Stimulated activated CD4-positive, alpha-beta T cell treated with anti-CD3 and anti-CD28 coated beads, TNF-alpha, amount 100 ng/mL, for 1 hour (primary cell): ENCODE data around the gene MEN1.
"Not testable (repeated sequence)": the region's sequence is repeated elsewhere in the genome, so short reads cannot be mapped to it uniquely, and the experiment has no call there.

Experiments
- DNase-seq, 3 donors: peaks; one replicate each; pipeline ENCODE4 v3.0.0-alpha.2; 2020; ENCODE audit warnings: low read depth in 3 of 3, low spot score in 1 of 3

Gene MEN1

DNA sequence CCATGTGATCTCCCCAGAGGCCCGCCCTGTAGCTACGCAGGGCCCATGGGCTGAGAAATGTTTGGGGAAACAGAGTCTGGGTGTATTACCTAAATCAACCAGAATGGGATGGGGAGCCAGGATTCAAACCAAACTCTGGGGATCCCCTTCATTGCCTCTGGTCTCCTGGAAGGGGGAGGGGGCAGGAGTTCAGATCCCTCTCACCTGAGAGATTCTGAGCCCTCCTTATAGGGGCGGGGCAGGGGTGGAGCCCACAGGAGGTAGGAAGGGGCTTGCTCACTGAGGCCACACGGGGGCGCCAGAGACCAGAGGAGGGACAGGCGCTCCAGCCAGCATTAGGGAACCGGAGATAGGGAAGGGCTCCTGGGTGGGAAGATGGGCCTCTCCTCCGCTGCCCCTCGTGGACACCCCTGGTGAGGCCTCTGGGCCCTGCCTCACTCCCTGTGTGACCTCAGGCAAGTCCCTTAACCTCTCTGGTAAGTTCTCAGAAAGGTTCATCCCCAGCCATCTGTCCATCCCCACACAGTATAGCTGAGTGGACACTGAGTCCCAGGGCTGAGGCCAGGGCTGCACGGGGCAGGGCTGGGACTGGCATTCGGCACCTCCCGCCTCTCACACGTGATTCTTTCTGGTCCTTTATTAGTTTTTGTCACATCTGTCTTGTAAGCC, 36.8 kb upstream of the MEN1 start:
- peak; percentile 82 to 95 (median 83) for DNase-seq

DNA sequence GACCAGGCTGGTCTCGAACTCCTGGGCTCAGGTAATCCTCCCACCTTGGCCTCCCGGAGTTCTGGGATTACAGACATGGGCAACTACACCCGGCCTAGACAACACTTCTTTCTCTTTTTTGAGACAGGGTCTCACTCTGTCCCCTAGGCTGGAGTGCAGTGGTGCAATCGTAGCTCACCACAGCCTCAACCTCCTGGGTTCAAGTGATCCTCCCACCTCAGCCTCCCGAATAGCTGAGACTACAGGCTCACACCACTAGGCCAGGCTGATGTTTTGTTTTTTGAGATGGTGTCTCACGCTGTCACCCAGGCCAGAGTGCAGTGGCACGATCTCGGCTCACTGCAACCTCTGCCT, 35.4 kb upstream of the MEN1 start:
- DNase-seq = not testable (repeated sequence)

DNA sequence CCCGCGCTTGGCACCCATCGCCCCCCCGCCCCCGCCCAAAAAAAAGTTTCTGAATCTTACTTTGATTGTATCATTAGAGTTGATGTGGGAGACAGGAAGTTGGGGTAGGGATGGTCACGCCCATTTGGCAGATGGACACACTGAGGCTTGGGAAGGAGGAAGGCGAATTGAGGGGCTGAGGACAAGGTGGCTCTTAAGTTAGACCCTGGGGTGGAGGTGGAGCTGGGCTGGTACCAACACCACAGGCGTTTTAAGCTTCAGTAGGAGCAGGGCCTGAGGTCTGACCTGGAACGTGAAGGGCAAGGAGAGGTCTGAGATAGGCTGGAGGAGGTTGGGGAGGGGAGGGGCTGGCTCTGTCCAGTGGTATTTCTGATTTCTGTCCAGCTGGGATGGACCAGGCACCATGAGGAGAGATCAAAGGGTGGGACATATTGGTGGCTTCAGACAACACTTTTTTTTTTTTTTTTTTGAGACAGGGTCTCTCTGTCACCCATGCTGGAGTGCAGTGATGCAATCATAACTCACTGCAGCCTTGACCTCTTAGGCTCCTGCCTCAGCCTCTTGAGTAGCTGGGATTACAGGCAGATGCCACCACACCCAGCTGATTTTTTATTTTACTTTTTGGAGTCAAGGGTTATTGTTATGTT, 34.9 kb upstream of the MEN1 start:
- DNase-seq = no peak

DNA sequence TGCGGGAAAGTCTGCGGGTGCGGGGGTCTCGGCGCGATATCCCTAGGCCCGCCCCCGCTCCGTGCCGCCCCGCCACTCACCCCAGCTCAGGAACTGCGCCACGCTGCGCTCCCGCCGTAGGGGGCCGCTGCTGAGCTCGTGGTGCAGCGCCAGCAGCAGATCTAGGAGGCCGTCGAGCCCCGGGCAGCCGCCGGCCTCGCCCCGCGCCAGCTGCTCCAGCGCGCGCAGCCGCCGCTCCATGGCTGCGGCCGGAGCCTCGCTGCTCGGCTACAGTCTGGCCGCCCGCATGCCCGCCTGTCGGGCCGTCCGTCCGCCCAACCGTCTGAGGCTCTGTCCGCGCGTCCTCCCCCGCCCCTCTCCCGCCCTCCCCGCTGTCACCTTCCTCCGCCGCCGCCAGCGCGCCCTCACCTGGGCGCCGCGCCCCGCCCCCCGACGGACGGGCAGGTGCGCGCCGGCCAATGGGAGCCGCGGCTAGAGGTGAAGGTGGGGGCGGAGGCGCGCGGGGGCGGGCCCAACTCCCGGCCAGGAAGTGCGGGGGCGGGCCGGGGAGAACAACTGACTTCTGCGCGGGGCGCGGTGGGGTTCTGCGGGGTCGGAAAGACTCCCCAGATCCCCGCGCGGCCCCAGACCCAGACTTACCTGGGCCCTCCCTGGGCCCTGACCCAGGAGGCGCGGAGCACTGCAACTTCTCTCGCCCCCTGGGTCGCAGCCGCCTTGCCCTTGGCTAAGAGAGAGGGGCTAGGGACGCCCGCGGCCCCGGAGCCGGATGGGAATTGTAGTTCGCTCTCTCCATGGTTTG, 34.2 kb upstream of the MEN1 start, which contains the start of gene CDC42BPG:
CDC42BPG (minus strand) TSS at position 324 of the 799 bp plus-strand sequence; CDS start at position 240, 84 bp downstream.
- DNase-seq = peak in 1 of 3 donors; percentile 57

DNA sequence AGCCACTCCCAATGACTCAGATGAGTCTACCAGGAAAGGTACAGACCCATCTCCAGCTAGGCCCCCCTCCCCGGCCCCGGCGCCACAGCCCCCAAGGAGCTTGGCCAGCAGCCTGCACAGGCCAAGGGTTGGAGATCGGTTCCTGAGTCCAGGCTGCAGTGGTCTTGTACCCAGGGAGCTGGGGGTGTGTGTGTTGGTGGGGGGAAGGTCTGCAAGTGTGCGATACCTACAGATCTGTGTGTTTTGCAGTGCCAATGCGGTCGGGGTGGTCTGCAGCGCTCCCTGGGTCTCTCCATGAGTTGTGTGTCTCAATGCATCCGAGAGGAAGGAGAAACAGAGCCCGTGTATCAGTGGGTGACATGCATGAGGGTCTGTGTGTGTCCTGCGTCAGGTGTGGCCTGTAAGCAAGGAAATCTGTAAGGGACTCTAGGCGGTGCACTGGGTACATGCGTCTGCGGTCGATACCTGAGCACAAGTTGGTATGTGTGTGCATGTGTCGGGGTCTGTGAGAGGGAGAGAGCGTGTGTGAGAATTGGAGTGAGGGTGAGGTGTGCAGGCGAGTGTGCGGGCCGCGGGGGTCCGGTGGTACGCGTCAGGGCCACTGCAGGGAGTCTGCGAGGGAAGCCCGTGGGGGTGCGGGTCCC, 33.5 kb upstream of the MEN1 start:
- DNase-seq = no peak

DNA sequence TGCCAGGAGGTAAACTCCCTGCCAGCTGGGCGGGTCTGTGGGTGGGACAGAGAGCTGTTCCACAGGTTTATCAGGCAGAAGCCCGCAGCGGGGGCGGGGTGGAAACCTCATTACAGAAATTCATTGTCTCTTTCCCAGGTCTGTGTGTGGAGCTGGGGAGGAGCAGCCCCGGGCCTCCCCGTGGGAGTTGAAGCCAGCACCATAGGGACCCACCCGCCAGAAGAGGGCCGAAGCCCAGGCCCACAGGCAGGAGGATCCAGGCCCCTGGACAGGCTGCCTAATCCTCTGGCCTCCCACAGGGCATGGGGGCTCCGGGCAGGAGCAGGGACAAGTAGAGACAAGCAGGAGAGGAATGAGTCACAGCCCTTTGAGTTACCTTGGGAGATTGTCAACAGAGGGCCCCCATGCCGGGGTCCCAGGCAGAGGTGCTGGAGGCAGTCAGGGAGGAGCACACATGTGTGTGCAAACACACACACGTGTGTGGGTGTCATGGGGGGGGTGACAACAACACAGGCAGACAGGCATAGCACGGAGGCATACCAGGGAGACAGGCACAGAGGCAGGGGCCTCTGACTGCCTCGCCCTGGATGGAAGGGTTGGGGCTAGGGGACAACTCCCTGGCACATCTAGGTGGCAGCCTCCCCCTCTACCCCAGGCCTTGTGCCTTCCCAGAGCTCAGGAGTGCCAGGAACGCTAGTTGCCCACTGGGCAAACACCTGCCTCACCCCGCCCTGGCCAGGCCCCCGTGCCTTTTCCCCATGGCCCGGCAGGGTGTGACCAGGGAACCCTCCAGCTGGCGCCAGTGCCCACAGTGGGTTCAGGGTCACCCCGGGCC, 32.7 kb upstream of the MEN1 start:
- DNase-seq = no peak

DNA sequence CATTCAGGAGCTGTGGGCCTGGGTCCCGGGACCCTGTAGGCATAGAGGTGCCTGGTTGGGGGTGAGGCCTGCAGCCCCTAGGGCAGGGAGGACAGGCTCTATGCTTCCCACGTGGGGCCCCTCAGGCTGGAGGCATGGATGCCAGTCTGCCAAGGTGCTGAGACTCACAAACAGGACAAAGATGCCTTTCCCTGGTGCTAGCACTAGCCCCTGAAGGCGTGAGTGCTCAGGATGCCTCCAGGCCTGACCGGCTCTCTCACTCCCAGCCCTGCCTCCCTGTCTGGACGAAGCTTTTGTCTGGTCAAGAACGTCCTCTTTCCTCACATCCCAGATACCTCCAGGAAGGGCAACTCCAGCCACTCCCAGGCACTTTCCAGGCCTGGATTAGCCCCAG, 32.0 kb upstream of the MEN1 start:
- DNase-seq = no peak

DNA sequence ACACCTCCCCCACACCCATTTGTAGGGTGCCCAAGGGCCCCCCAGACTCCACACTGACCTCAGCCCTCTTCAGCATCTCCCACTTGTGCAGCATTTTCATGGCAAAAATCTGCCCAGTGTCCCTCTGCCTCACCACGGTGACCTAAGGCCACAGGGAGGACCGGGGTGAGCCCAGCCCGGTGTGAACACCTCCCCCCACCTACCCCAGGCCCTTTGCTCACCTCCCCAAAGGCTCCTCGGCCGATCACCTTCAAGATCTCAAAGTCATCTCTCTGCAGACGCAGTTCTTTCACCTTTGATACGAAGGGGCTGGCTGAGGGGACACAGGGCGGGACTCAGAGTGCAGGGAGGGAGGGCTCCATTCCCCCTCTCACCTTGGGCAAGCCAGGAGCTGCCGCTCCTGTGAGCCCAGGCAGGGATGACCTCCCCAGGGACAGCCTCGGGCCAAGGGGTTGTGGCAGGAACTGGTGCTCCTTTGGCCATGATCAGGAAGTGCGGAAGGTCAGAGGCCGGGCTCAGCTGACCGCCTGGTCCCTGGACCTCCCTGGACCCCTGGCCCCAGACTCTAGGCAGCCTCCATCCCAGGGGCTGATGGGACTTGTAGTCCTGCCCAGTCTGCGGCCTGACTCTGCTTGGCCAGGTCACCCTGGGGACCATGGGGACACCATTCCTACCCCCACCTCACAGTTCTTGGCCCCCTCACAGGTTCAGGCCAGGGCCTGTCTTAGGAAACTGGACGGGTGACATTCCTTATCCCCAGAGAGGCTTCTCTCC, 31.4 kb upstream of the MEN1 start:
- DNase-seq = no peak

DNA sequence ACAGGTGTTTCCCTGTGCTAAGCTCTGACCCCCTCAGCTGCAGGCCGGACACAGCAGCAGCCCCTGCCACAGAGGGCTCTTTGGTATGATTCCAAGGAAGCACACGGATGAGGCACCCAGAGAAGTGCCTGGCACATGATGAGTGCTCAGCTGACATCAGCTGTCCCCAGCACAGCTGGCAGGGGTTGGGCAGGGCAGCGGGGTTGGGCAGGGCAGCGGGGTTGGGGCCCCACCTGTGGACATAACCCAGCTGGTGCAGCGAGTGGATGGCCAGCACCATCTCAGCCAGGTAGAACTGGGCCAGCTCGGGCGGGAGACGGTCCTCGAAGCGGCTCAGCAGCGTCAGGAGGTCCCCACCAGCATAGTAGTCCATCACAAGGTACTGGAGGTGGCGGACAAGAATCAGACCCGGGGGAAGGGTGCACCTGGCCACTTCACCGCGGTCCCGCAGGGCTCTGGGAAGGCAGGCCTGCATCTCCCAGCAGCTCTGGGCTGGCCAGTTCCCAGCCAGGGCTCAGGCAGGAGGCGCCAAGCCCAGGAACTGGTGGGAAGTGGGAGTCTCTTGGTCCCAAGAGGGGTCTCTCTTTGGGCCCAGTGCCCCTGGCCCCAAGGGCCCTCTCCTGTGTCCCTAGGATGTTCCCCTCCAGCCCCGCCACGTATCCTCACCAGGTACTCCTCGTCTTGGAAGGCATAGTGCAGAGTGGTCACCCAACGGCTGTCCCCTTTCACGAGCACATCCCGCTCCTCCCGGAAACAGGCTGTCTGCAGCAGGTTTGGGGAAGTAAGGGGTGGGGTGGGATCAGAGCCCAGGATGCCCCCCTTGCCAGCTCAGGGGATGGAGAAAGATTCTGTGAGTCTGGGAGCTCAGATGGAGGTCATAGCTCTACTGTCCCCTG, 29.8 kb upstream of the MEN1 start:
- no peak for DNase-seq

DNA sequence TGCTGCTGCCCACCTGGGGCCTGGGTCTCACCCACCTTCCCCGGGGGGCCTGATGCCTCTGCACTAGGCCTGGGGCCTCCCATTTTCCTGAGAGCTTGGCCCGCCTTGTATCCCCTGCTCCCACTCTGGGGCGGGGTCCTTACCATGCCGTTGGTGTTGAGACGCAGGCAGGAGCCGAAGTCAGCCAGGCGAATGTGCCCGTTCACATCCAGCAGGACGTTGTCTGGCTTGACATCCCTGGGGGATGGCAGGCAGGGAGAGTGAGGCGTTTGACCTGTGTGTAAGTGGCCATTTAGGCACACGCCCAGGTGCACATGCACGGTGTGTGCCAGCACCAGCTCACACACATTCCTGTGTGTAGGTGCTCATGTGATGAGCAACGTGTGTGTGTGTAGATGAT, 29.0 kb upstream of the MEN1 start:
- DNase-seq = no peak

DNA sequence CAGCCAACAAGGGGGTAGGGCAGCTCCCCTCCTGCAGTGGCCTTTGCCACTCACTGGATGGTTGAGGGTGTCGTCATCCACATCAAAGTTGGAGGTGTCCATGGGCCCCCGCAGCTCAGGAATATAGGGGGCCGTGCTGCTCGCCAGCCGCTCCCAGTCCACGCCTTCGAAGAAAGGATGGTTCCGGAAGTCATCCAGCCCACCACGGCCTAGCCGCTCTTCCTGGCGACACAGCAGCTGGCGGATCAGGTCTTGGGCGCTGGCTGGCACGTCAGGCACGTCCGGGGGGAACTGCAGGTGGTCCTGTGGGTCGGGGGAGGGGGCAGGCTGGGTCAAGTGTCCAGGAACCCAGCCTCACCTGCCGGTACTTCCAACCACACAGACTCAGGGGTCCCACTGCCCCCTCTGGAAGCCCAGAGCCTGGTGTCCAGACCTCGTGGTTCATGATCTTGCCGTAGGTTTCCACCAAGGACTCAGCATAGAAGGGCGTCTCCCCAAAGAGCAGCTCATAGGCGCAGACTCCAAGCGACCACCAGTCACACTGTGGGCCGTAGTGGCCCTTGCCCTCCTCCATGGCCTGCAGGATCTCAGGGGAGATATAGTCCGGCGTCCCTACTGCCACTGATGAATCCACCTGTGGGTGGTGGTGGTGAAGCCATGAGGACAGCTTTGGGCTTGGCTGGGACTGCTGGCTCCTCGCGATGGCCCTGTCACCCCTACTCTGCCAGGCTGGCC, 28.4 kb upstream of the MEN1 start:
- DNase-seq = no peak

DNA sequence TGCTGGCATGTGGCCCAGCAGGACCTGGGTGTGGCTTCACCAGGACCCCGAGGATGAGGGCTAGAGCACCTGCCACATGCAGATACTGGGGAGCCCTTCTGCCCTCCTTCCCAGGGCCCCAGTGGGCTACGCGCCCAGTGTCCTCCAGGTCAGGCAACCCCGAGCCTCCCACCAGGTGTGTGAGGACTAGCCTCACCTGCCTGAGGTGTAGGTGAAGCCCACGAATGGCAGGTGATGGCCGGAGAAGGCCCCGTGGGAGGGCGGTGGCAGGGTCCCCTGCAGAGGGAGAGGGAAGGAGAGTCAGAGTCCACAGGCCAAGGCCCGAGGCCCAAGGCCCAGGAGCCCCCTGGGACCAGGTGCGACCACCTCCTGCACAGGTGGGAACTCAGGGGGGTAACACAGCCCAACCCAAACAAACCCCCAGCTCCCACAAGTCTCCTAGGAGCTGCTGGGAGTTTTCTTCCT, 27.6 kb upstream of the MEN1 start:
- no peak for DNase-seq

DNA sequence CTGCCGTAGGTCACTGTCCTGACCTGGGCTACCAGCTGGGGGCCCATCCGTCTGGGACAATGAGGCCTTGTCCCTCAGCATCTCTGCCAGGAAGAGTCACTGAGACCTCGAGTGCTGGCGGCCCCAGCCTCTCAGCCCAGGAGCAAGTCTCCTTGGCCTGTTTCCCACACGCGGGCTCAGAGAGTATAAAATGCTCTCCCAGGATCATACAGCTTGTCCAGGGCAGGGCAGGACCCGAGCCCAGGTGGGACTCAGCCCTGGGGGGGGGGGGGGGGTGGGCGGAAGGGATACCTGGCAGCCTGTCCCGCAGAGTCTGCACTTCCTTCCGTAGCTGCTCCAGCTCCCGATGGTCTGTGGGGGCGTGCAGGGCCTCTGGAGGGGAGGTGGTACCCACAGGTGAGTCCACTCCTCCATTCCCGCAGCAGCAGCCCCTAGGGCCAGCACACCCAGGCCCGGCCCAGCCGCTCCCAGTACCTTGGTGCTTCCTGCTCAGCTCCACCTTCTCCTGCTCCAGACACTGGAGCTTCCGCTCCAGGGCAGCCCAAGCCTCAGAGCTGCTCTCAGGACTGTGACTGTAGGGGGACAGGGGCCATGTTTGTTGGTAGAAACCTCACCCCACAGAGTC, 26.2 kb upstream of the MEN1 start:
- DNase-seq = no peak

DNA sequence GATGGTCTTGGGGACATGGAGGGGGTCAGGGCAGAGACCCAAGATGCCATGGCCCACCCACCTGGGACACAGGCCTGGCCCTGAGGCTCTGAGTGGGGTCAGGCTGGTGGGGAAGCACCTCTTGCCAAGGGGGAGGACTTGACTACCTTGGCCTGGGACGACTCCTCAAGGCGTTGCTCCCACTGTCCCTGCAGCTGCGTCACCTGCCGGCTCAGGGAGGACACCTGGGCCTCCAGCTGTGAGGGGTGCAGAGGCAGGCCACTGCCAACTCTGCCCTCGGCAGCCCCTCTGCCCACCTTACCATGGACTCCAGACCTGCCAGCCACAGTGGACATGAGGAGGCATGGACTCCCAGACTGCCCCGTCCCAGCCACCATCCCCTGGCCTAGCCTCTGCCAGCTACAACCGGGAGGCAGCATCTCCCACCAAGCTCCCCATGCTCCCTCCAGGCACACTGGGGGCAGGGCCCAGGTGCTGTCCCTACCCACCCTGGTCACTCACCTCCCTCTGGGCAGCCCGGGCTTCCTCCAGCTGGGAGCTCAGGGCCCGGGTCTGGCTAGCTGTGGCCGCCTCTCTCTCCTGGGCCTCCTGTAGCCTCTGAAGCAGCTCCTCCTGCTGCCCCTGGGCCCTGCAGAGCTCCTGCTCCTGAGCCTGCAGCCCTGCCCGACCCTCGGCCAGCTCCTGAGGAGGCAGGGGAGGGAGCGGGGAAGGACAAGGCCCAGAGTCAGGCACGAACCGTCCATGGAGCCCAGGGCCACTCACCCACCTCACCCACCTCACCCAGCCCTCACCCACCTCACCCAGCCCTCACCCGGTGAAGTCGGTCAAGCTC, 25.5 kb upstream of the MEN1 start:
- no peak for DNase-seq

DNA sequence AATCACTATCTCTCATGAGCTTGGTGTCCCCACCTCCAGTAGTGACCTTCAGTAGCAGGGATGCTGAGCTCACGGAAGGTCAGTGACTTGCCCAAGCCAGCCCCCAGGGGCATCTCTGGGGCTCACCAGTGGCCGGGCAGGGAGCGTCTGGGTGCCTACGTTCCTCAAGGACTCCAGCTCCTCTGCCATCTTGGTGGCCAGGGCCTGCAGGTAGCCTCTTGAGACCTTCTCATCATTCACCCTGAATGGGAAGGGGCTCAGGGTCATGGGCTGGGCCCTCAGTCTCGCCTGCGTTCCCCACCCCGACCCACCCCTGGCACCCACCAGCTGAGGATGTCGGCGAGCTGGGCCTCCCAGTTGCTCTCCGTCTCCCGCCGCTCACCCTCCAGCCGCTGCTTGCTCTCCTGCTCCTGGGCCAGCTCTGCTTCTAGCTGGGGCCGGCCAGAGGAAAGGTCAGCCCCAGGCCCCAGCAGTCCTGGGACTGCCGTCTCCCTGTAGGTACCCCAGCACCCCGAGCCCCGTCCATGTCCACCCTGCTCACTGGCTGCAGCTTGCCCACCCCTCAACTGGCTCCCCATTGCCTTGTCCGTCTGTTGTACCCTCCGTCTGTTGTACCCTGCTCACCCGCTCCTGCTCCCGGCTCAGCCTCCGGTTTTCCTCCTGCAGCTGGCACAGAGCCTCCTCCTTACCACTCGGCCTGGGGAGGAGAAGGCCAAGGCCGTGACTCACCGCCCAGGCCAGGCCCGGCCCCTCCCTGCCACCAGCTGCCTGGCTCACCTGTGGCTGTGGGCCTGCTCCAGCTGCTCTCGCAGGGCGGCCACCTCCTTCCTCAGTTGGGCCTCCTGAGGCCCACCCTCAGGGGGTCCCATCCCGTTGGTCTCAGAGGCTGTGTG, 24.6 kb upstream of the MEN1 start:
- no peak for DNase-seq
